ENCODE data around the gene INPP5A. TPM values are rescaled to one million over a fixed set of nuclear protein-coding genes. Genes with fewer than 3 reads are reported as not detected.

The INPP5A gene
- total RNA-seq, 1 donor from 2014 or later, result 14.2 TPM

DNA sequence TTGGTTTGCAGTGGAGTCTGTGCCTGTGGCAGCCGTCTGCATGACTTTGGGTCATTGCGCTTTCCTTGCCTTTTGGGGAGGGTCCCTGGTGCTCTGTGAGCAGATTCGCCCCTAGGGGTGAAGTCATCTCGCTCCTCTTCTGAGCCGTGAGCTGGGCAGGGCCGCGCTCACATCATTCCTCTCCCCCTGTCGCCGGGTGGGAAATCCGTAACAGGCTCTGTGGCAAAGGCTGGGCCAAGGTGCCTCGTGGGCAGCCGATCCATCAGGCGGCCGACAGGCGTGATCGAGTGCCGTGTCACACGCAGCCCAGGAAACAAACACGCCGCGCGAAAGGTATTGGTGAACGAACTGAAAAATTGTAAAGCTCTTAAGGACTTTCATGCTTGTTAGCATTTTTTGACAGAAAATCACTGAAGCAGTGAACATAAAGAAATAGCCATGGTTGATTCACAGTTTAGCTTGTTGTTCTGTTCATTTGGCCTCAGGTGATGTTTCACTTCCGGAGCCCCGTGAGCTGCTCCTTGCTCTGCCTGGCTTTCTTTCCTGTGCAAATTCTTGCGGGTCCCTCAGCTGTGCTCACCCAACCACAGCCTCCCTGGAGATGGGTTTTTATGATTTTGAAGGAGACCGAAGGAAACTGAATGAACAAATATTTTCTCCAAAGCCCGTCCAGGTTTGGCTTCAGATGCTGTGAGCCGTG is 126.2 kb downstream of the INPP5A start:
- DNase-seq (ENCODE audit: low spot score), result no peak
- Histone ChIP-seq H3K4me2 (no peak overlapping the region), H3K27me3 (no peaks in the 10 kb centered on the region), H3F3A (ENCODE audit: low read depth) (no peaks in the 10 kb centered on the region), H3K9ac (no peak overlapping the region), H3K4me3 (no peak overlapping the region), H3K27ac (no peak overlapping the region), H2AFZ (replicated peaks) (no peak overlapping the region), H3K4me1 (peaks cover 11% of the 10 kb centered on the region), H4K20me1 (ENCODE audit: low read depth) (peaks cover 26% of the 10 kb centered on the region), H3K36me3 (no peaks in the 10 kb centered on the region), H3K9me3 (ENCODE audit: low read depth) (no peaks in the 10 kb centered on the region), H3K79me2 (ENCODE audit: low read depth) (no peaks in the 10 kb centered on the region)
- H3K4me1 Mint-ChIP-seq, result peaks cover 39% of the 10 kb centered on the region
- H3K4me3 Mint-ChIP-seq, result no peak overlapping the region
- no peak for TF ChIP-seq EZH2phosphoT487 (IDR thresholded peaks at IDR 0.05)
- TF ChIP-seq CTCF (IDR thresholded peaks at IDR 0.05), result no peak
- no peak for TF ChIP-seq EZH2 (IDR thresholded peaks at IDR 0.05)
- H3K9me3 Mint-ChIP-seq, result peaks cover 23% of the 10 kb centered on the region
- peaks cover 8% of the 10 kb centered on the region for H3K27me3 Mint-ChIP-seq (ENCODE audit: insufficient read depth, low read depth)
- H3K27ac Mint-ChIP-seq, result no peak overlapping the region
- H3K36me3 Mint-ChIP-seq, result peaks cover 23% of the 10 kb centered on the region

- Histone ChIP-seq H2AFZ (replicated peaks) (no peak overlapping the region), H3K9me3 (ENCODE audit: low read depth) (no peaks in the 10 kb centered on the region), H3K27me3 (no peaks in the 10 kb centered on the region), H3K9ac (no peak overlapping the region), H3K27ac (no peak overlapping the region), H3K4me2 (no peak overlapping the region), H3K79me2 (ENCODE audit: low read depth) (no peaks in the 10 kb centered on the region), H3K36me3 (no peaks in the 10 kb centered on the region), H4K20me1 (ENCODE audit: low read depth) (peaks cover 26% of the 10 kb centered on the region), H3F3A (ENCODE audit: low read depth) (no peaks in the 10 kb centered on the region), H3K4me3 (no peak overlapping the region), H3K4me1 (peaks cover 11% of the 10 kb centered on the region)
- Mint-ChIP-seq H3K4me1 (peaks cover 39% of the 10 kb centered on the region), H3K27ac (no peak overlapping the region), H3K4me3 (no peak overlapping the region), H3K9me3 (peaks cover 23% of the 10 kb centered on the region), H3K27me3 (ENCODE audit: insufficient read depth, low read depth) (peaks cover 10% of the 10 kb centered on the region), H3K36me3 (peaks cover 23% of the 10 kb centered on the region)
- no peak for DNase-seq (ENCODE audit: low spot score)
- no peak for TF ChIP-seq EZH2phosphoT487 (IDR thresholded peaks at IDR 0.05)
- no peak for TF ChIP-seq CTCF (IDR thresholded peaks at IDR 0.05)
Observed at GRCh38 chr10:132664407-132664806, 126.8 kb downstream of the INPP5A start.

- Histone ChIP-seq H3K36me3 (no peaks in the 10 kb centered on the region), H3K4me1 (peaks cover 11% of the 10 kb centered on the region), H3K9ac (no peak overlapping the region), H3F3A (ENCODE audit: low read depth) (no peaks in the 10 kb centered on the region), H3K9me3 (ENCODE audit: low read depth) (no peaks in the 10 kb centered on the region), H2AFZ (replicated peaks) (no peak overlapping the region), H3K4me2 (no peak overlapping the region), H3K27me3 (no peaks in the 10 kb centered on the region), H3K79me2 (ENCODE audit: low read depth) (no peaks in the 10 kb centered on the region), H3K27ac (no peak overlapping the region), H3K4me3 (no peak overlapping the region), H4K20me1 (ENCODE audit: low read depth) (peaks cover 26% of the 10 kb centered on the region)
- Mint-ChIP-seq H3K27ac (no peak overlapping the region), H3K36me3 (peaks cover 22% of the 10 kb centered on the region), H3K4me3 (no peak overlapping the region), H3K27me3 (ENCODE audit: insufficient read depth, low read depth) (peaks cover 12% of the 10 kb centered on the region), H3K4me1 (peaks cover 39% of the 10 kb centered on the region), H3K9me3 (peaks cover 22% of the 10 kb centered on the region)
- TF ChIP-seq EZH2 (IDR thresholded peaks at IDR 0.05), result no peak
- TF ChIP-seq EZH2phosphoT487 (IDR thresholded peaks at IDR 0.05), result no peak
- TF ChIP-seq CTCF (IDR thresholded peaks at IDR 0.05), result no peak
- DNase-seq (ENCODE audit: low spot score), result no peak
Observed at GRCh38 chr10:132664883-132665282, 127.3 kb downstream of the INPP5A start.
